ENCODE results near the gene SRSF1. TPM values are rescaled to one million over a fixed set of nuclear protein-coding genes. Genes with fewer than 3 reads are reported as not detected.

SRSF1 gene
- total RNA-seq, 1 donor from 2014 or later: 153 TPM

- Histone ChIP-seq H3K4me3 (peak overlapping the region; percentile 98), H3K27me3 (no peaks in the 10 kb centered on the region), H3K36me3 (peaks cover 28% of the 10 kb centered on the region), H3K4me1 (peaks cover 37% of the 10 kb centered on the region), H3K27ac (peak overlapping the region; percentile 98), H3K9me3 (no peaks in the 10 kb centered on the region)
- intact Hi-C loops (cut with DNase I): no loop called here
- no peak for DNase-seq
- TF ChIP-seq CTCF (IDR thresholded peaks at IDR 0.05): no peak
- peak; percentile 2 for ATAC-seq
Observed at GRCh38 chr17:58007781-58008706, 998 bp upstream of the SRSF1 start.

GRCh38 chr17:58006560-58006923 lies 504 bp downstream of the SRSF1 start:
- peaks cover 43% of the 10 kb centered on the region for H3K36me3 ChIP-seq
- H3K4me1 ChIP-seq: peaks cover 51% of the 10 kb centered on the region
- H3K27me3 ChIP-seq: no peaks in the 10 kb centered on the region
- peak overlapping the region; percentile 98 for H3K27ac ChIP-seq
- peak overlapping the region; percentile 98 for H3K4me3 ChIP-seq
- intact Hi-C loops (cut with DNase I): no loop called here
- peak; percentile 77 for ATAC-seq
- TF ChIP-seq CTCF (IDR thresholded peaks at IDR 0.05): no peak
- no peaks in the 10 kb centered on the region for H3K9me3 ChIP-seq
- peak; percentile 89 for DNase-seq

GRCh38 chr17:58005728-58006559 lies 1.1 kb downstream of the SRSF1 start:
- Histone ChIP-seq H3K4me3 (peak overlapping the region; percentile 98), H3K4me1 (peaks cover 55% of the 10 kb centered on the region), H3K27ac (peak overlapping the region; percentile 98), H3K9me3 (no peaks in the 10 kb centered on the region), H3K27me3 (no peaks in the 10 kb centered on the region), H3K36me3 (peaks cover 49% of the 10 kb centered on the region)
- no peak for ATAC-seq
- no peak for TF ChIP-seq CTCF (IDR thresholded peaks at IDR 0.05)
- intact Hi-C loops (cut with DNase I): no loop called here
- DNase-seq: no peak

GRCh38 chr17:58005031-58005727 lies 1.9 kb downstream of the SRSF1 start:
- Histone ChIP-seq H3K4me1 (peaks cover 55% of the 10 kb centered on the region), H3K27ac (no peak overlapping the region), H3K36me3 (peaks cover 56% of the 10 kb centered on the region), H3K4me3 (peak overlapping the region; percentile 98), H3K9me3 (no peaks in the 10 kb centered on the region), H3K27me3 (no peaks in the 10 kb centered on the region)
- no peak for DNase-seq
- ATAC-seq: no peak
- TF ChIP-seq CTCF (IDR thresholded peaks at IDR 0.05): no peak
- intact Hi-C loops (cut with DNase I): no loop called here

GRCh38 chr17:58004060-58004459 lies 3.0 kb downstream of the SRSF1 start:
- ATAC-seq (no peak), DNase-seq (no peak)
- H3K27ac ChIP-seq: no peak overlapping the region
- H3K36me3 ChIP-seq: peaks cover 63% of the 10 kb centered on the region
- no peak for TF ChIP-seq CTCF (IDR thresholded peaks at IDR 0.05)
- no peak overlapping the region for H3K4me3 ChIP-seq
- H3K4me1 ChIP-seq: peaks cover 55% of the 10 kb centered on the region
- H3K27me3 ChIP-seq: no peaks in the 10 kb centered on the region
- H3K9me3 ChIP-seq: no peaks in the 10 kb centered on the region
- intact Hi-C loops (cut with DNase I): no loop called here
